Fibroblast of villous mesenchyme (primary cell): ENCODE results near the gene RALB. TPM values are rescaled to one million over a fixed set of nuclear protein-coding genes. Genes with fewer than 3 reads are reported as not detected.

Experiments
- DNase-seq: peaks from one replicate; pipeline ENCODE4 v3.0.0-alpha.2; 2010; ENCODE audit warnings: low read depth
- H3K4me3 ChIP-seq: 2 replicates; pipeline ENCODE4 v1.5.1; 2011; ENCODE audit warnings: low read depth, mild to moderate bottlenecking, low read length
- total RNA-seq: library from RNA; depleted of rRNA; stranded (reverse); fragments of >200 nt; gene quantifications from 2 replicates; pipeline ENCODE4 v1.2.3, GENCODE V29; 2012
- TF ChIP-seq, protein P1 (sequence below): IDR thresholded peaks from 2 replicates; pipeline ENCODE4 v1.5.1; 2012; ENCODE audit warnings: low read depth, mild to moderate bottlenecking, low read length; ENCODE audit not compliant: insufficient read depth

The RALB gene
- total RNA-seq, 1 donor = 66.9 TPM

- no peak for DNase-seq
- TF ChIP-seq, protein P1, sequence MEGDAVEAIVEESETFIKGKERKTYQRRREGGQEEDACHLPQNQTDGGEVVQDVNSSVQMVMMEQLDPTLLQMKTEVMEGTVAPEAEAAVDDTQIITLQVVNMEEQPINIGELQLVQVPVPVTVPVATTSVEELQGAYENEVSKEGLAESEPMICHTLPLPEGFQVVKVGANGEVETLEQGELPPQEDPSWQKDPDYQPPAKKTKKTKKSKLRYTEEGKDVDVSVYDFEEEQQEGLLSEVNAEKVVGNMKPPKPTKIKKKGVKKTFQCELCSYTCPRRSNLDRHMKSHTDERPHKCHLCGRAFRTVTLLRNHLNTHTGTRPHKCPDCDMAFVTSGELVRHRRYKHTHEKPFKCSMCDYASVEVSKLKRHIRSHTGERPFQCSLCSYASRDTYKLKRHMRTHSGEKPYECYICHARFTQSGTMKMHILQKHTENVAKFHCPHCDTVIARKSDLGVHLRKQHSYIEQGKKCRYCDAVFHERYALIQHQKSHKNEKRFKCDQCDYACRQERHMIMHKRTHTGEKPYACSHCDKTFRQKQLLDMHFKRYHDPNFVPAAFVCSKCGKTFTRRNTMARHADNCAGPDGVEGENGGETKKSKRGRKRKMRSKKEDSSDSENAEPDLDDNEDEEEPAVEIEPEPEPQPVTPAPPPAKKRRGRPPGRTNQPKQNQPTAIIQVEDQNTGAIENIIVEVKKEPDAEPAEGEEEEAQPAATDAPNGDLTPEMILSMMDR = no peak
- H3K4me3 ChIP-seq = no peak overlapping the region
Observed at GRCh38 chr2:120220756-120221155, 31.9 kb upstream of the RALB start.

DNA sequence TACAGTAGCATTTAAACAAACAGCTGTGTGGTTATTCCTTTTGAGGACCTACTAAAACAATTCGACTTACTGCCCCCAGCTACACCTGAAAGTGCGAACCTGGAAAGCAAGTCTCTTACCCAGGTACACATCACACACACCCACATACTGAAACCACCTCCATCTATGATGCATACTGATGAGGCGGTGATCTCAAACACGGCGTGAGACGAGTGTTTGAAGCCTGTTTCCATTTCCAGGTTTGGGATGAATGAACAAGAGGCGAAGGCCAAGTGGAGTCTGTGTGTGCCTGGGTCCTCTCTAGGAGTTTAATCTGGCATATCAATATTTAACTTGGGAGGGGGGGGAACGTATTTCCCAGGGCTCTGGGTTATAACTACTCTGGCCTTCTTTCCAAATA lies 31.0 kb upstream of the RALB start:
- no peak overlapping the region for H3K4me3 ChIP-seq
- no peak for DNase-seq
- TF ChIP-seq, protein P1 = no peak

DNA sequence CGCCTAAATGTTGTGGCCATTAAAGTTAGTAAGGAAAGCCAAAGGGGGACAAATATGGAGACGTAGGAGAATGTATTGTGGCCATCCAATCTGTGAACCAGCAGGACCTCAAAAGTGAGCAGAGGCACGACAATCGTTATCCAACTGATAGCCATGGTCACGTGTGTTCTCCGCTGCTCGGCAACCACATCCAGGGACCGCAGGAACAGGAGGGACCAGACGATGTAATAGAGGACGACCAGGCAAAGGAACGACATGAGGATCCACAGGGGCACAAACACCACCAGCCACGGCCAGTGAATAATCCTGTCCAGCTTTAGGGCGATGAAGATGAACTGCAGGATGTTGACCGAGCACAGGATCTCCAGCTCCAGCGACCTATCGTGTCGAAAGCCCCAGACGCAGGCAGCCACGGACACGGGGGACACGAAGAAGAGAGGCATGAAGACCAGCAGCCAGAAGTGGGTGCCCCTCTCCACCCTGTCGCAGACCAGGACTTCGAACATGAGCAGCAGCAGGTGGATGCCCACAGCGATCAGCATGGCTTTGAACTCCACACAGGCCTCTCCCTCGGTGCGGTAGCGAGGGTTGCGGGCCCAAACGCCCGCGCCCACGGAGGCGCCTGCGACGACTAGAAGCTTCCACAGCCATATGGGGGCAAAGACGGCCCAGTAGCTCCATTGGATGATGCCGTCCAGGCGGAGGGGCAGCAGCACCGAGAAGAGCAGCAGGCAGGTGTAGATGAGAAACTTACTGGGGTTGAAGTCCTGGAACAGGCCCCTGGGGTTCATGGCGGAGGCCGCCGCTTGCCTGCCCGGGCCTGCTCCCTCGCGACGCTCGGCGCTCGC lies 30.2 kb upstream of the RALB start:
- TF ChIP-seq, protein P1 = no peak
- peak overlapping the region; percentile 69 for H3K4me3 ChIP-seq
- DNase-seq = no peak

- peak within 1 kb of the TSS; percentile 69 for H3K4me3 ChIP-seq
- peak; percentile 84 for DNase-seq
- TF ChIP-seq, protein P1 = peak; percentile 29
Observed at GRCh38 chr2:120223034-120223912, 29.4 kb upstream of the RALB start, which contains the start of gene TMEM185B. TMEM185B (minus strand) TSS chr2:120223400; CDS start chr2:120222976, 424 bp downstream.

- no peak for DNase-seq
- no peak overlapping the region for H3K4me3 ChIP-seq
- TF ChIP-seq, protein P1 = no peak
Observed at GRCh38 chr2:120224256-120224655, 28.4 kb upstream of the RALB start.

- no peak overlapping the region for H3K4me3 ChIP-seq
- TF ChIP-seq, protein P1 = no peak
- no peak for DNase-seq
Observed at GRCh38 chr2:120224735-120225548, 27.7 kb upstream of the RALB start.
